Hepatocyte (in vitro differentiated cells): Measurements from ENCODE around the gene BCAS3. TPM values are rescaled to one million over a fixed set of nuclear protein-coding genes. Genes with fewer than 3 reads are reported as not detected.

Experiments used
- DNase-seq: peaks from one replicate; pipeline ENCODE4 v3.0.0-alpha.2; 2016; ENCODE audit warnings: low spot score
- H2AFZ ChIP-seq: fragments of 200-600 bp; sonication (generic); 2 replicates; pipeline ENCODE4 v1.6.0; 2016; ENCODE audit warnings: antibody characterized with exemption, mild to moderate bottlenecking
- H3K27ac ChIP-seq: fragments of 200-600 bp; sonication (generic); 2 replicates; pipeline ENCODE4 v1.5.1; 2016; ENCODE audit warnings: mild to moderate bottlenecking
- H3K27me3 ChIP-seq: fragments of 200-600 bp; sonication (generic); 2 replicates; pipeline ENCODE4 v1.6.1; 2016
- H3K36me3 ChIP-seq: fragments of 200-600 bp; sonication (generic); replicated peaks from 2 replicates; pipeline ENCODE4 v1.5.1; 2016; ENCODE audit warnings: low read depth; ENCODE audit not compliant: insufficient read depth
- H3K4me1 ChIP-seq: fragments of 200-600 bp; sonication (generic); 2 replicates; pipeline ENCODE4 v1.5.1; 2016; ENCODE audit warnings: mild to moderate bottlenecking, moderate library complexity; ENCODE audit not compliant: insufficient read depth
- H3K4me2 ChIP-seq: fragments of 200-600 bp; sonication (generic); 2 replicates; pipeline ENCODE4 v1.6.0; 2016
- H3K4me3 ChIP-seq: fragments of 200-600 bp; sonication (generic); 2 replicates; pipeline ENCODE4 v1.5.1; 2016; ENCODE audit warnings: mild to moderate bottlenecking
- H3K79me2 ChIP-seq: fragments of 200-600 bp; sonication (generic); 2 replicates; pipeline ENCODE4 v1.6.0; 2017; ENCODE audit warnings: mild to moderate bottlenecking
- H3K9me2 ChIP-seq: fragments of 200-600 bp; sonication (generic); replicated peaks from 2 replicates; pipeline ENCODE4 v1.6.0; 2017; ENCODE audit warnings: mild to moderate bottlenecking; ENCODE audit not compliant: insufficient read depth
- H3K9me3 ChIP-seq: fragments of 200-600 bp; sonication (generic); 2 replicates; pipeline ENCODE4 v1.5.1; 2016; ENCODE audit warnings: low read depth, mild to moderate bottlenecking
- H4K20me1 ChIP-seq: fragments of 200-600 bp; sonication (generic); 2 replicates; pipeline ENCODE4 v1.6.0; 2016; ENCODE audit warnings: mild to moderate bottlenecking; ENCODE audit not compliant: insufficient read depth, poor library complexity, severe bottlenecking
- CTCF ChIP-seq: fragments of 200-600 bp; sonication (generic); IDR thresholded peaks from 2 replicates; pipeline ENCODE4 v1.5.1; 2016; ENCODE audit warnings: antibody characterized with exemption, mild to moderate bottlenecking; ENCODE audit not compliant: poor library complexity
- EZH2 ChIP-seq: fragments of 200-600 bp; sonication (generic); IDR thresholded peaks from 2 replicates; pipeline ENCODE4 v1.6.1; 2016; ENCODE audit warnings: antibody characterized with exemption, mild to moderate bottlenecking, borderline replicate concordance
- EZH2phosphoT487 ChIP-seq: fragments of 200-600 bp; sonication (generic); IDR thresholded peaks from one replicate; pipeline ENCODE4 v1.6.1; 2018; ENCODE audit warnings: antibody characterized with exemption, mild to moderate bottlenecking, low read depth, moderate library complexity; ENCODE audit not compliant: unreplicated experiment, severe bottlenecking
- WGBS: methylation state at CpG from one replicate; pipeline ENCODE4 v1.1.6; 2016; ENCODE audit warnings: low lambda C conversion rate; ENCODE audit errors: missing lambda C conversion rate; 5-methylcytosine and 5-hydroxymethylcytosine counted together
- polyA plus RNA-seq: library from polyadenylated mRNA; unstranded; fragments of >200 nt; fragmentation: Nextera tagmentation; extraction: Ambion mirVana; gene quantifications from 2 replicates; pipeline ENCODE4 v1.2.1, GENCODE V29; 2016
- total RNA-seq: library from RNA; depleted of rRNA; stranded (reverse); fragments of >200 nt; gene quantifications from 2 replicates; pipeline ENCODE4 v1.2.3, GENCODE V29; 2014

The BCAS3 gene
- total and polyA plus RNA-seq, 2 experiments from 2014 or later = 16.5 to 58.8 TPM

GRCh38 chr17:61267847-61268246 lies 590.2 kb downstream of the BCAS3 start:
- H3K9me2 ChIP-seq = no peaks in the 10 kb centered on the region
- DNase-seq = no peak
- H4K20me1 ChIP-seq = no peaks in the 10 kb centered on the region
- H2AFZ ChIP-seq = no peak overlapping the region
- no peaks in the 10 kb centered on the region for H3K36me3 ChIP-seq
- TF ChIP-seq EZH2phosphoT487 (no peak), CTCF (no peak), EZH2 (no peak)
- H3K27me3 ChIP-seq = no peaks in the 10 kb centered on the region
- H3K4me1 ChIP-seq = no peaks in the 10 kb centered on the region
- H3K9me3 ChIP-seq = no peaks in the 10 kb centered on the region
- 96% methylated on average over 5 of the region's 5 CpGs for WGBS
- no peaks in the 10 kb centered on the region for H3K79me2 ChIP-seq
- no peak overlapping the region for H3K27ac ChIP-seq
- no peak overlapping the region for H3K4me3 ChIP-seq
- no peak overlapping the region for H3K4me2 ChIP-seq

- Histone ChIP-seq H2AFZ (no peak overlapping the region), H3K9me2 (no peaks in the 10 kb centered on the region), H3K4me2 (no peak overlapping the region), H3K4me3 (no peak overlapping the region), H3K79me2 (no peaks in the 10 kb centered on the region), H3K27me3 (no peaks in the 10 kb centered on the region), H3K36me3 (no peaks in the 10 kb centered on the region), H3K9me3 (no peaks in the 10 kb centered on the region), H3K27ac (no peak overlapping the region), H4K20me1 (no peaks in the 10 kb centered on the region), H3K4me1 (no peaks in the 10 kb centered on the region)
- no peak for DNase-seq
- TF ChIP-seq EZH2 = no peak
- no peak for TF ChIP-seq CTCF
- no peak for TF ChIP-seq EZH2phosphoT487
- WGBS = 97% methylated on average over 5 of the region's 5 CpGs
These were observed 597.7 kb downstream of the BCAS3 start for GRCh38 chr17:61275395-61275794.

DNA sequence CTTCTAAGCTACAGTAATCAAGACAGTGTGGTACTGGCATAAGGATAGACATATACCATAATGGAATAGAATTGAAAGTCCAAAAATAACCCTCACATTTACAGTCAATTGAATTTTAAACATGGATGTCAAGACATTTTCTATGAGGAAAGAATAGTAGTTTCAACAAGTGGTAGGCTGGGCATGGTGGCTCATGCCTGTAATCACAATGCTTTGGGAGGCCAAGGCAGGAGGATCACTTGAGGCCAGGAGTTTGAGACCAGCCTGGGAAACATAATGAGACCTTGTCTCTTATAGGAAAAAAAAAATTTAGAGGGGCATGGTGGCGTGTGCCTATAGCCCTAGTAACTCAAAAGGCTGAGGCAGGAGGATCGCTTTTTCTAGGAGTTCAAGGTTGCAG lies 599.2 kb downstream of the BCAS3 start:
- Histone ChIP-seq H3K4me3 (no peak overlapping the region), H3K27me3 (no peaks in the 10 kb centered on the region), H3K4me1 (no peaks in the 10 kb centered on the region), H3K9me3 (no peaks in the 10 kb centered on the region), H3K79me2 (no peaks in the 10 kb centered on the region), H3K27ac (no peak overlapping the region), H4K20me1 (no peaks in the 10 kb centered on the region), H3K4me2 (no peak overlapping the region), H3K36me3 (no peaks in the 10 kb centered on the region), H2AFZ (no peak overlapping the region), H3K9me2 (no peaks in the 10 kb centered on the region)
- no peak for DNase-seq
- 100% methylated on average over 2 of the region's 2 CpGs for WGBS
- no peak for TF ChIP-seq CTCF
- TF ChIP-seq EZH2 = no peak
- TF ChIP-seq EZH2phosphoT487 = no peak

GRCh38 chr17:61279476-61280145 lies 602.0 kb downstream of the BCAS3 start:
- 89% methylated on average over 1 of the region's 1 CpG for WGBS

More at GRCh38 chr17:61279476-61280145, 602.0 kb downstream of the BCAS3 start:
- TF ChIP-seq EZH2 = no peak
- TF ChIP-seq EZH2phosphoT487 = no peak
- no peak for TF ChIP-seq CTCF
- no peak for DNase-seq
- Histone ChIP-seq H3K27me3 (no peaks in the 10 kb centered on the region), H3K9me2 (no peaks in the 10 kb centered on the region), H2AFZ (no peak overlapping the region), H3K79me2 (no peaks in the 10 kb centered on the region), H3K4me3 (no peak overlapping the region), H3K27ac (no peak overlapping the region), H4K20me1 (no peaks in the 10 kb centered on the region), H3K4me1 (no peaks in the 10 kb centered on the region), H3K4me2 (no peak overlapping the region), H3K9me3 (no peaks in the 10 kb centered on the region), H3K36me3 (no peaks in the 10 kb centered on the region)
